ENCODE data around the gene MKI67.

MKI67 gene

GRCh38 chr10:128062881-128063563 is 63.2 kb downstream of the MKI67 start:
- FAIRE-seq, result no peak

DNA sequence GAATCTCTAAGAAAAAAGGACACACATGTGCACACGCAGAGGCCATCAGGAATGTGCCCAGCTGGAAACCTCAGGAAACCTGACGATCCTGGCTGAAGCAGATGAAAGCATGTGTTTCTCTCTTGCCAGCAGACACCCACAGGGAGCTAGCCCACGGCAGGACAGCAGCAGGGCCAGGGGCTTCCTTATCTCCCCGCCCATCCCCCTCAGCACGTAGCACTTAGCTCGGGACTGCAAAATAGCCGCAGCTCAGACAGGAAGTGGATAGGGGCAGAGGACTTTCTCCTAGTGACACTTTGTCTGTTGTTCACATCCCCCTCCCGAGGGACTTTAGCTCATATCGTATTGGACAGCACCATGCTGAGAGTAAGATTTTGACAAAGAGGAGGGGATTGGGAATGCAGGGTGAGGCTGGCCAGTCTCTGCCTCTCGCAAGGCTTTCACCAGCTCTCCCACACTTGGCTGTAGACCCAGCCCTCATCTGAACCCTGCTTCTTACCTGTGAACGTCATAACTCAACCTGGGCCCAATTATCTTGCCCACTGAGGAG is 63.8 kb downstream of the MKI67 start:
- no peak for FAIRE-seq

GRCh38 chr10:128061306-128062300 is 64.6 kb downstream of the MKI67 start:
- FAIRE-seq, result no peak

GRCh38 chr10:128060341-128061250 is 65.6 kb downstream of the MKI67 start:
- no peak for FAIRE-seq

- no peak for FAIRE-seq
Observed at GRCh38 chr10:128059982-128060293, 66.3 kb downstream of the MKI67 start.

- no peak for FAIRE-seq
Observed at GRCh38 chr10:128059266-128059981, 66.8 kb downstream of the MKI67 start.

DNA sequence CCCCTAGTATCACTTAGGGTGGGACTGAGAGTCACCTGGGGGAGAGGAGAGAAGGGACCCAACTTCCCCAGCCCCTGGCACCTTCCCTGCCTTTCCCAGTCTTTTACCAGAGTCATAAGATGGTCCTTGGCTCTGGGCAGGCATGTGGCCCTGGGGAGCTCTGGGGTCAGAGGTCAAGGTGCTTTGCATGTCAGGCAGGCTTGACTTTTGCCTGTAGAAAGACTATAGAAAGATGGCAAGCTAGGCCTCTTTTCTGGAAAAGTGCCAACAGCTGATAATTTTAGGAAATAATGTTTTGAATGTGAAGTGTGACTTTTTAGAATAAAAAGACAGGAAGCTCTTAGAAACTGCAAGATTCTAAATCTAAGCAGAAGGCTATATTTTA is 67.5 kb downstream of the MKI67 start:
- no peak for FAIRE-seq

GRCh38 chr10:128058106-128058749 is 68.0 kb downstream of the MKI67 start:
- no peak for FAIRE-seq

- FAIRE-seq, result no peak
Observed at GRCh38 chr10:128056303-128057050, 69.7 kb downstream of the MKI67 start.

DNA sequence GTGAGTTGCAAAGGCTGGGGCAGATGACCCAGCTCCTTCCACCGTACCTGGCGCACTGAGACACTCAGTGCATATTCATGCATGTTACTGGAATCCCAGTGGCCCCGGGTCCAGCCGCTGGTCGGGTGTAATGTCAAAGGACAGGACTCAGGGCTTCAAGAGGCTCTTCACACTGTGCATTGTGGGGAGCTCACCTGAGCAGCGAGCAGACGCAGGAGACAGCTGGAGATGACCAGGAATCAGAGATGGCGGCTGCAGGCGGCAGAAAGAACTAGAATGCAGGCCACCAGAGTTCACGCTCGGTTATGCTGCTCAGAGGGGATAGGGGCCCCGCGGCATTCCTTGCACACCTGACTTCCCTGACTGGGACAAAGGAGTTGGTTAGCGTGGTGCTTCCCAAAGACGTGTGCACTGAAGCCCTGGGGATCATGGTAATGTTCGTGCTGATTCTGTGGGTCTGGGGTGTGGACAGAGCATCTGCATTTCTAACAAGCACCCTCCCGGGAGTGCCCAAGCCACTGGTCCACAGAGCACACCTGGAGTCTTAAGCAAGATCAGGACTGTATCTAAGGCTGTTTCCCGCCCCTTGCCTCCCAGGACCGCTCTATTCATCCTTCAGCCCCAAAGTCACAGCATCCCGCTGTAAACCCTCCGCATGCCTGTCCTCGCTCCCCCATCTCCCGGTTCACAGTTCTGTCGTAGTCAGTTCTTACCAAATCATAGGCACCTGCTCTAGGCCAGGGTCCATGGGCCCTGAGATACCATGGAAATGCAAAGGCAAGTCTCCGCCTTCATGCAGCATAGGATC is 71.0 kb downstream of the MKI67 start:
- FAIRE-seq, result no peak

GRCh38 chr10:128054163-128054970 is 71.9 kb downstream of the MKI67 start:
- no peak for FAIRE-seq

DNA sequence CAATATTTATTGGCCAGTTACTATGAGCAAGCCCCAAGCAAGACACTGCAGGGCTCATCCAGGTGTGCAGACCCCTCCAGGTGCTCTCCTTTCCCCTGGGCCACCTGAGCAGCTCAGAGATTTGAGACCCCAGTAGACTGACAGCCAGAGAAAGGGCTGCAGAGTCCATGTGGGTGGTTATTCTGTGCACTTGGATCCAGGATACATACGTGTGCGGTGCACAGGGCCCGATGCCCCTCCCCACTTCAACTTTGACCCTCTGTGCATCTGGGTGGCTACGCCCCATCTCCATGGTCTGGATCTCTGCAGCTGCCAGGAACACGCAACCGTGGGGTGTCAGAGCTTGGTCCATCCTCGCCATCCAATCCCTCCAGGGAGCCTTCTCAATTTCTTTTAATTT is 72.9 kb downstream of the MKI67 start:
- no peak for FAIRE-seq

GRCh38 chr10:128052696-128053095 is 73.5 kb downstream of the MKI67 start:
- no peak for FAIRE-seq

GRCh38 chr10:128051548-128051947 is 74.7 kb downstream of the MKI67 start:
- FAIRE-seq, result no peak

DNA sequence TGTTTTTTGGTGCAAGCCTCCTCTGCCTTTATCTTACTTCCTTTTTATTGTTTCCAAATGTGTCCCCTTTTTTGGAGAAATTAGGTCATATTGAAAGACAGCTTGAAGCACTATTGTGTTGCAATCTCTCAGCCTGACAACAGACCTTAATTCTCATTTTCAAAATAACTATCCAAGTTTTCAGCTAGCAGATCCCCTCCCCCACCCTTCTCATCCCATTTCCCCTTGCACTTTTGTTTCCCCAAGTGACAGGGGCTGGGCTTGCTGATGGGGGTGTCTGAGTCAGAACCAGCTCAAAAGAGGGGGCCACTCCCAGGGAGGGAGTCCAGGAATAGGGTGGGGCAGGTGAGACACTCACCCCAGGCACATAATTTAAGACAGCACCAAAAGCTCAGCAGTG is 75.3 kb downstream of the MKI67 start:
- no peak for FAIRE-seq

DNA sequence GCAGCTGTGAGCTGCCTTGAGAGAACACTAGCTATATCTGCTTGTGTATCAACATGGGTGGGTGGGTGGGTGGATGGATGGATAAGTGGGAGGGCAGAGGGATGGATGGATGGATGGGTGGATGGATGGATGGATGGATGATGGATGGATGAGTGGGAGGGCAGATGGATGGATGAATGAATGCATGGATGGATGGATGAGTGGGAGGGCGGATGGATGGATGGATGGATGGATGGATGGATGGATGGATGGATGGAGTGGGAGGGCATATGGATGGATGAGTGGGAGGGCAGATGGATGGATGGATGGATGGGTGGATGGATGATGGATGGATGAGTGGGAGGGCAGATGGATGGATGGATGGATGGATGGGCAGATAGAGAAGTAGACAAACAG is 76.1 kb downstream of the MKI67 start:
- FAIRE-seq, result no peak

DNA sequence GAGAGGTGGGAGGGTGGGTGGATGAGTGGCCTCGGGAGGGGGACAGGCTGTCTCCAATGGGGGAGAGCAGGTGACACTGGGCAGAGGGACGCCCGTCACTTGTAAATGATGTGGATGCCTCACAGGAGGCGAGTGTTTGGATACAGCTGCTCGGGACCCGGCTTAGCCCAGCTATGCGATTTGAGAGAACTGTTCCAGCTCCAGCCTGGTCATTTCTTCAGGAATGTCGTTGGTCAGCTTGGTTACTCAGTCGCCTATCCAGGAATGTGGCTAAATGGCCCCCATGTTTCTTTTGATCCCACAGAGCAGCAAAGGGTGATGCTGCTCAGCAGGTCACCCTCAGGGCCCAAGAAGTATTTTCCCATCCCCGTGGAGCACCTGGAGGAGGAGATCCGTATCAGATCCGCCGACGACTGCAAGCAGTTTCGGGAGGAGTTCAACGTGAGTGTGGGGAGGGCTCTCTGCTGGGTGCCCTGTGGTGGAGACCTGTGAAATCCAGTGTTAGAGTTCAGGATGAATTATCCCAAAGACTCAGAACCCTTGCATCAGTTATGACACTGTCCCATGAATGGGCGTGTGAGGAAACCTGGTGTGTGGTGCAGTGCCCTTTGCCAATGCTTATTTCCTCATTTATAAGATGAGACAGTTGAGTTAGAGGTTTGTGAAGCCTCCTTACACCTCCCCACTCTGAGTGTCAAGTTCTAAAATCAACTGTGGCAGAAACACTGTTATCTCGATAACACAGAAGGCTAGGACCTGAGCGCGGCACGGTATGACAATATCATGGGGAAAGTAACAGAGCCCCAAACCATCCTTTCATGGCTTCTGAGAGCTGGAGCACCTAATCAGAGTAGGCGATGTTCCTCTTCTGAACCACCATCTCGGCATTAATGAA is 76.8 kb downstream of the MKI67 start:
- FAIRE-seq, result no peak

GRCh38 chr10:128048819-128049210 is 77.4 kb downstream of the MKI67 start:
- no peak for FAIRE-seq
